Peyer's patch (tissue), 4 donors: ENCODE results near the gene CDK11A.
"Not testable (repeated sequence)": the region's sequence is repeated elsewhere in the genome, so short reads cannot be mapped to it uniquely, and the experiment has no call there.

Experiments used
- CTCF ChIP-seq, 6 experiments: fragments of 450-650 bp in 4 of 6; fragments of 200-600 bp in 2 of 6; sonication (generic) in 1 of 6; IDR thresholded peaks; one replicate each; pipeline ENCODE4 v1.5.1; 2017 to 2019; ENCODE audit warnings: antibody characterized with exemption in 6 of 6, mild to moderate bottlenecking in 3 of 6, moderate library complexity in 1 of 6
- POLR2A ChIP-seq, 2 donors: fragments of 450-650 bp; IDR thresholded peaks; one replicate each; pipeline ENCODE4 v1.5.1; 2017; ENCODE audit warnings: antibody characterized with exemption in 2 of 2, mild to moderate bottlenecking in 2 of 2, moderate library complexity in 2 of 2

GRCh38 chr1:1742529-1742928 lies 18.4 kb upstream of the CDK11A start:
- TF ChIP-seq CTCF, POLR2A (IDR thresholded peaks at IDR 0.05): not testable (repeated sequence)
